ENCODE results near the gene CHCHD6. TPM values are rescaled to one million over a fixed set of nuclear protein-coding genes. Genes with fewer than 3 reads are reported as not detected.

CHCHD6 gene
- total and polyA plus RNA-seq, 2 of the 4 experiments (the other 2 are of a cell fraction) = 18.8 to 28.9 TPM

GRCh38 chr3:127005864-127006500, 301.9 kb downstream of the CHCHD6 start:
- no peak for ATAC-seq (ENCODE audit: low read depth)
- Histone ChIP-seq H3K27me3 (ENCODE audit: control insufficient read depth, insufficient read depth, low read length) (no peaks in the 10 kb centered on the region), H3K9me1 (ENCODE audit: insufficient read depth, low read length) (peaks cover 16% of the 10 kb centered on the region)

More at GRCh38 chr3:127005864-127006500, 301.9 kb downstream of the CHCHD6 start:
- H2BK15ac ChIP-seq (ENCODE audit: low read depth, low read length) = no peak overlapping the region
- no peaks in the 10 kb centered on the region for H3K9me3 ChIP-seq (ENCODE audit: control insufficient read depth, insufficient read depth, low read length)
- peaks cover 24 to 49% of the 10 kb centered on the region in 2 experiments for H3K79me1 ChIP-seq (ENCODE audit: low read depth in 1 of 2, low read length in 2 of 2)
- H3K4me2 ChIP-seq (ENCODE audit: low read depth, low read length) = no peak overlapping the region
- no peak overlapping the region for H3K4me3 ChIP-seq (ENCODE audit: insufficient read depth, low read depth, low read length)
- no TSS peak for BruUV-seq (replicated peaks)
- H3K56ac ChIP-seq (ENCODE audit: extremely low read depth, insufficient read depth, low read length) = no peak overlapping the region
- peaks cover 23% of the 10 kb centered on the region for H3K36me3 ChIP-seq (ENCODE audit: control insufficient read depth, insufficient read depth, low read length)
- 0 out of 2 replicates have a peak overlapping the region, but pooled peaks have one; percentile 8 for H2BK120ac ChIP-seq (ENCODE audit: low read depth, low read length)
- peak; percentile 48 for DNase-seq
- peak overlapping the region; percentile 93 for H2AK9ac ChIP-seq (replicated peaks; ENCODE audit: low read depth, low read length, poor library complexity)
- TF ChIP-seq FOS (IDR thresholded peaks at IDR 0.05; ENCODE audit: low read depth, low read length) (0 out of 2 replicates have a peak, but pooled peaks have one; percentile 5), BHLHE40 (IDR thresholded peaks at IDR 0.05; ENCODE audit: low read depth, low read length) (peak; percentile 71), RCOR1 (IDR thresholded peaks at IDR 0.05; ENCODE audit: insufficient replicate concordance, low read length) (no peak)
- H3K9ac ChIP-seq (ENCODE audit: low read depth, low read length) = no peak overlapping the region
- ChIA-PET CTCF (no interaction called here), POLR2A (ENCODE audit: unreplicated experiment) (no interaction called here)
- H4K91ac ChIP-seq (ENCODE audit: insufficient read depth, low read depth, low read length) = peak overlapping the region; percentile 49; the same call in 1 of the 2 replicates
- no peak overlapping the region for H3K18ac ChIP-seq (ENCODE audit: low read depth, low read length)
- H4K5ac ChIP-seq (ENCODE audit: low read depth, low read length) = peak overlapping the region; percentile 10; the same call in 1 of the 2 replicates
- H4K20me1 ChIP-seq (ENCODE audit: insufficient read depth, low read length) = no peaks in the 10 kb centered on the region; the same call in 1 of the 2 replicates
- peak overlapping the region; percentile 90; the same call in 1 of the 2 replicates for H3K14ac ChIP-seq (replicated peaks; ENCODE audit: low read depth, low read length)
- dilution Hi-C loops (cut with HindIII; ENCODE audit: low sequenced_read_pairs, unreplicated experiment) = no loop called here
- H3K4me1 ChIP-seq (ENCODE audit: control insufficient read depth, insufficient read depth, low read length) = peaks cover 29% of the 10 kb centered on the region
- H3K27ac ChIP-seq (ENCODE audit: insufficient read depth, low read length) = peak overlapping the region; percentile 58; the same call in 1 of the 2 replicates
- peak overlapping the region; percentile 43; the same call in 1 of the 2 replicates for H2BK20ac ChIP-seq (ENCODE audit: low read depth, low read length)
- H3K4ac ChIP-seq (ENCODE audit: low read depth, low read length) = peak overlapping the region; percentile 65
- WGBS, 2 experiments (ENCODE audit: extremely low coverage in 2 of 2, insufficient read length in 1 of 2) = 95% methylated on average over 8 of the region's 17 CpGs; no CpG with 5 or more reads in 1 of the 2 experiments
- no peak overlapping the region for H3K23ac ChIP-seq (ENCODE audit: low read depth, low read length)
- H2BK5ac ChIP-seq (ENCODE audit: low read depth, low read length, poor library complexity, severe bottlenecking) = peak overlapping the region; percentile 61
- H4K8ac ChIP-seq (ENCODE audit: low read depth in 2 of 2, low read length in 2 of 2) = peak overlapping the region in 1 of 2 experiments; percentile 74; a peak in 2 of 4 replicates
- H2AK5ac ChIP-seq (ENCODE audit: low read depth, low read length) = peak overlapping the region; percentile 58; the same call in 1 of the 2 replicates
- H2AFZ ChIP-seq (replicated peaks; ENCODE audit: low read length, poor library complexity) = peak overlapping the region; percentile 67
- intact Hi-C loops (cut with micrococcal nuclease) = loop anchor here (10.0 kb wide), 1 partner anchor 539 kb away; no protein-coding TSS in a partner anchor
- in situ Hi-C loops (cut with MboI; ENCODE audit: low sequenced_read_pairs) = no loop called here

Data from IMR-90 (cell line).